Stimulated activated CD8-positive, alpha-beta memory T cell treated with anti-CD3 and anti-CD28 coated beads, Interleukin-15, amount 100 ng/mL, for 1 hour (primary cell): ENCODE measurements around the gene PHIP.

Experiments used
- DNase-seq: peaks from one replicate; pipeline ENCODE4 v3.0.0-alpha.2; 2020; ENCODE audit warnings: low read depth

The PHIP gene

DNA sequence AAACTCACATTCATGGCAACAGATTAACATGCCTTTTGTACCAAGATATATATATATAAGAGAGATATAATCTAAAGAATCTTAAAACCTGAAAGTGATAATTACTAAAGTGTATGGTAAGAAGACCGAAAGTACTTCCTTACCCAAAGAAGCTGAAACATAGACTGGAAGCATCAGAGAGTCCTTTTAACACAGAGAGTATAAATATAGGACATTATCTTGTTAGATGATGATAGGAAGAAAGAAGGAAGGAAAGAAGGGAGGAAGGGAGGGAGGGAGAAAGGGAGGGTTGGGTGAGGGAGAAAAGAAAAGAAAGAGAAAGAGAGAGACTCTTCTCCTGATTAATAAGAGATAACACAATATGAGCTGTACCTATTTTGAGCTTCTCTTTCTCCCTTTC, 68.2 kb downstream of the PHIP start:
- no peak for DNase-seq

- no peak for DNase-seq
These were observed 72.6 kb downstream of the PHIP start for GRCh38 chr6:79005497-79005896.

DNA sequence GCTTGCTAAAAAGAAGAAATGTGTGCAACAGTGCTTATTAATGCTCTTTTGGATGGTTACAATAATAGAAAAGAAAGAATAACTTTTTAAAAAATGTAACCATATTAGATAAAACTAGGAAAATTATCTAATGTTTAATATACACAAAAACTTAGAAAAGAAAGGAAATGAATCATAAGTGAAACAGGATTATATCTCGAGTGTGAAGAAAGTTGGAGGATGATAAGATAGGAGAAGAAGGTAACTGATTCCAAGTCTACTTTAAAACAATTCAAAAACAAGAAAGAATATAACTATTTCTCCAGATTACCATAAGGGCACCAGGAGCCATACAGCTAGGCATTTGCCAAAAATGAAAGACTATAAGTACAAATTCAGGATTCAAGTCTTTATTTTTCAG, 73.0 kb downstream of the PHIP start:
- DNase-seq, result no peak

- DNase-seq, result no peak
These were observed 73.8 kb downstream of the PHIP start for GRCh38 chr6:79004239-79004638.

DNA sequence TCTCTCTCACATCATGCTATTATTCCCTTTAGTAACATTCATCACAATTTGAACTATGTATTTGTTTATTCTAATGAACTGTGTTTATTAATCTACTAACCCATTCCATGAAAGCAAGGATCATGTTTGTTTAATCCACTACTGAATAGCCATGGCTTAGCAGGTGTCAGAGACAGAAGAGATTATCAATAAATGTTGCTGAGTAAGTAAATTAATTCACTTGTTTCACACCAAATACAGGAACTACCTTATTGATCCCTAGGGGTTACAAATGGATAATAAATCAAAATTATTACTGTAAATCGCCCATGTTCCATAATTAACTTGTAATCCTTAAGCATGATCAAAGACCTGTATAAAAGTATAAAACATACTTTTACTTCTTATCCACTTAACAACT, 76.6 kb downstream of the PHIP start:
- DNase-seq, result no peak

DNA sequence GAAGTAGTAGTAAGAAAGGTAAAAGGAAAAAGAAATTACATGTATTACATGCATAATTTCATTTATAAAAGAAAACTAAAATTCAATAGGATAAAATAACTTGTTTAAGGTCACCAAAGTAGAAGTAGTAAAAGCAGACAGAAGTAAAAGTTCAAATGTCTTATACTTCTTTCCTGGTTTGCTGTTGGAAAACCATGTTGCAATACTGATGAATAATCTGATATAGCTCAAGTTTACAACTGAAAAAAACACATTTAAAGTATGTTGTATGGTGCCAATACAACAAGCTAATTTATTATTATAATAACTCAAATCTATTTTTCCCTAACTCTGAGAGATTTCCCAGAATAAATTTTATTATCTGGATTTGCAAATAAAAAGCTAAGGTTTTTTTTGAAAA, 78.3 kb downstream of the PHIP start:
- DNase-seq, result no peak

GRCh38 chr6:78995946-78996345, 82.1 kb downstream of the PHIP start:
- DNase-seq, result no peak

GRCh38 chr6:78995346-78995745, 82.7 kb downstream of the PHIP start:
- DNase-seq, result no peak

GRCh38 chr6:78993955-78994354, 84.1 kb downstream of the PHIP start:
- DNase-seq, result no peak

DNA sequence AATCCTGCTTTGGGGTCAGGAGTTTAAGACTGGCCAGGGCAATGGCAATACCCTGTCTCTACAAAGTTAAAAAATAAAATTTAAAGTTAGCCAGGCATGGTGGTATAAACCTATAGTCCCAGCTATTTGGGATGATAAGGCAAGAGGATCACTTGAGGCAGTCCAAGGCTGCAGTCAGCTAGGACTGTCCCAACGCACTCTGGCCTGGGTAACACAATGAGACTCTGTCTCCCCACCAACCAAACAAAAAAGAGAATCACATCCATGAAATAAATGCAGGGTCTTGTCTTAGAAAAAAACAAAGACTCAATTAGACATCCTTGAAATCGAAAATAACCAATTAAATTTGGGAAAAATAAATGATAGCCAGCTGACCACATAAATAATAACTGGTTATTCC, 88.9 kb downstream of the PHIP start:
- no peak for DNase-seq

GRCh38 chr6:78986161-78986560, 91.9 kb downstream of the PHIP start:
- DNase-seq, result no peak

DNA sequence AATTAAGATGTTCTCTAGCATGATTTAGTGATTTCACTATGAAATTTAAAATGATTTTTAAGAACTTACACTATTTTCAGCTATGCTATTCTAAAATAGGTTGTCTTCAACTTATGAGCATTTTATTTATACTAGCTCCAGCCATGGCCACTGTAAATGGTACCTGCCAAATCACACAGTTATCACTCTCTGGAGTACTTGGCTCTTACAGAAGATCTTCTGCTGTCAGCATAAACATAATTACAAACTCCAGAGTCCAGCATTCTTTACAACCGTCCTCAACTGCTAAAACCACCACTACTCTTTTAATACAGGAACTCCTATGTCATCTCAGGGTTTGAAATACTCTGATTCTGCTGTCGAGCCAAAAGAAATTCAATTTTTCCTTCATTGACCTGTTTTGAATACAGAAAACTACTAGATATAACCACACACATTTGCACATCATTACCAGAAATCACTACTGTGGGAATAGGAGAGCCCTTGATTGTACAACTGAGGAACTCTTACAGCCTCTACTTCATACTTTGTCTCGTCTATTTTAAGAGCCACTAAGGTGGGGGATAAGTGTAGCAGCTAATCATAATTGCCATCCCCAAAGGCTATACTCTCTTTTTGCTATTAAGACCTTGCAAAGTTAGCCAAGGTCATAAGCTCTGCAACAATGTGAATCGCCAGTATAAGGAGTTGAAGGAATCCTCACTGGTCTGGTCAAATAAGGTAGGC, 93.7 kb downstream of the PHIP start:
- DNase-seq, result no peak

DNA sequence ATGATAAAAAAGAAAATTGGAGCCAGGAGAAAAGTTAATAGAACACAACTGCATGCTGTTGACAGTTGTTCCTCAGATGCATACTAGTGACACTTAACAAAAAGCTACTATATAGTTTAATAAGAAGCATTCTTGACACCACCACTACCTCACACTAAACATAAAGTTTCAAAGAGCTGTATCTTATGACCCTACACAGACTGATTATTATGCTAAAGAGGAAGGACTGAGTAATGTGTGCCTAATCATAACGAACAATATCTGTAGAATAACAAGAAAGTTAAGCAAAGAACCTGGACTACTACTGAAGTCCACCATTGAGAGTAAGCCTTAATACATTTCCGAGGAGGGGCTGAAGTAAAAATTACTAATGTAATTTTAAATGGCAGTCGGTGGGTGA, 110.9 kb downstream of the PHIP start:
- no peak for DNase-seq

DNA sequence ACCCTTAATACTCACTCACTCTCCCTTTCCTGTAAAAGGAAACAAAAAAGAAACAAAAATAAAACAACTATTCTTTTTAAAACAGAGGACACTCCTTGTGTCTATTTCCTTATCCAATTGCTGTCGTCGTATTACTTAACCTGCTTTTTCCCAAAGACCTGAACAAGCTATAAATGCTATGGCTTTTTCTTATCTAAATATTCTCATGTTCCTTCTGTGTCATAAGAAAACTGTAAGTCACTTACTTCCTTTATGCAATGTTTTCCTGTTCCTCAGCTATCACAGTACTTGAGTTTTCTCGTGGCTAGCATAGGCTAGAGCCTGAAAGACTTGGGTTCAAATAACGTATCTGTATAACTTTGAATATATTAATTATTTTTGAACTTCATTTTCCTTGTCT, 111.5 kb downstream of the PHIP start:
- no peak for DNase-seq

DNA sequence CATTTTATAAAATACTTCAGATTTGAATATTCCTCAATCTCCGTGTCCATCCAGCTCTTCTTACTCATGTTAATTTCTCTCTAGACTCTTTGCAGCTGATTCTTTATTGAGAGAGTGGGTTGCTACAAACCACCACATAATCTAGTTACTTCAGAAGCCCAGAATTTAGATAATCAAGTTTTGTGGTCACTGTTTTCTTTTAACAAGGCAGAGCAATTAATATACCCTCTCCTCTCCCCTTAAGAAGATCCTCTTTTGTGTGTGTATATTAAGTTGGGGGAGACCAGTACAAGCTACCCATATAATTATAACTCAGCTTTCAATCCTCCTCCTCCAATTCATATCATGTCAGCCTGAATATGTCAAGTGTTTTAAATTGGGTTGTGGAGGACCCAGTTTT, 115.6 kb downstream of the PHIP start:
- no peak for DNase-seq

DNA sequence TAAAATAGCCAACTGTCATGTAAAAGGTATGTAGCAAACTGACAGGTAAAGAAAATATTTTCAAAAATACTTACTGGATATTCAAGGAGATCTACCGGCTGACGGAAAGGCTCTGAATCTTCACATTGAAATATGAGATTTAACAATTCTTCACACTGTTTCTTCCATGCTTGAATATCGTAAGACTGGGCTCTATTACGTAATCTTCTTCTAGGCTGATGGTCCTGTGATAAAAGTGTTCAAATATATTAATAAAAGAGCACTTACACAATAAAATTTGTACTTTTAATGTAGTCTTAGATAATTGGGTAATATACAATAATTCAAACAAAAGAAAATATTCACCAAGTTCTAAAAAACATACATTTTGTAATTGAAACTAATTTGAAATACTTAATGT, 123.3 kb downstream of the PHIP start:
- no peak for DNase-seq

DNA sequence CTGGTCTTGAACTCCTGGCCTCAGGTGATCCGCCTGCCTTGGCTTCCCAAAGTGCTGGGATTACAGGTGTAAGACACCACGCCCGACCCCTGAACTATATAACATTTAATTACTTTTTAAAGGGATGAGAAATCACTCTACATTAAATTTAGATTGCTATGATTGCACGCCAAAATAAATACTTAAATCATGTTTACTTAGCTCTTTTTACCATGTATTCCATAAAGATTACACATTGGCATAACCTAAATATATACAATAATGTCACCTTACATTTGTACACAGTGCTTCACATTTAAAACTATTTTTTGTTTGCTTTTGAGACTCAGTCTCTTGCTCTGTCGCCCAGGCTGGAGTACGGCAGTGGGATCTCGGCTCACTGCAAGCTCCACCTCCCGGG, 124.3 kb downstream of the PHIP start:
- DNase-seq, result no peak

- no peak for DNase-seq
These were observed 125.7 kb downstream of the PHIP start for GRCh38 chr6:78952362-78952761.

GRCh38 chr6:78948785-78949184, 129.3 kb downstream of the PHIP start:
- no peak for DNase-seq

DNA sequence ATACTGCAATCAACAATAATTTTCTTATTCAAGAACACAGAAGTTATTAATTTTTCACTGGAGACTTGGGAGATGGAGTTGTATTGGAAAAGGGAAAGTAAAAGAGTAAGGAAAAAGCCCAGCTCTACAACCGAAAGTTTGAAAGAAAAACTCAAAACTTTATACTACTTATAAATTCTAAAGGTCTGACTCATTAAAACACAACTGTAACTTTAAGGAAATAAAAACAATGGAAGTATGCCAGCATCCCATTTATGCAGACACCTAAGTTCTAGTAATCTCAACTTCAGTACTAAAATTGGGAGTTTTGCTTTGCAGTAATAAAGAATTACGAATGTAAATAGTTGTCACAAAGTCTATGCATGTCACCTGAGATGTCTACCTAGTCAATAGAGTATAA, 130.1 kb downstream of the PHIP start:
- no peak for DNase-seq

- no peak for DNase-seq
These were observed 130.5 kb downstream of the PHIP start for GRCh38 chr6:78947529-78947928.

- DNase-seq, result no peak
These were observed 135.6 kb downstream of the PHIP start for GRCh38 chr6:78942446-78942845.

- DNase-seq, result no peak
These were observed 141.5 kb downstream of the PHIP start for GRCh38 chr6:78936515-78936914.

DNA sequence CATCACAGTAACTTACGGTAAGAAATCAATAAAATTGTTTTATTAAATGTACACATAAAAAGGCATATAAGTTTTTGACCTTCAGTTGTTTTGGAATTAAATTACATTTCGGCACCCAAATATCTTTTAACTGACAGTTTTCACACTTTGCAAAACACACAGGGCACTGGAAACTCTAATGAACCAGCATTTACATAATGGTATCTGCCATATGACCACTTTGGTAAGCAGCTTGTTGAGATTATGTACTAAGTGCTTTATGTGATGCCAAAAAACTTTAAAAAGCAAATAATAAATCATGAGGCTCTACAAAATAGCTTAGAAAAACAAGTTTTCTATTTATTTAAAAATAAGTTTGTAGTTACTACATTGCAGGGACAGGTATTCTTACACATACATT, 142.5 kb downstream of the PHIP start:
- no peak for DNase-seq

GRCh38 chr6:78925317-78925716, 152.7 kb downstream of the PHIP start:
- no peak for DNase-seq
